GM19452 (cell line): ENCODE data around the gene RASSF8.
"Not testable (repeated sequence)": the region's sequence is repeated elsewhere in the genome, so short reads cannot be mapped to it uniquely, and the experiment has no call there.

Experiments
- ATAC-seq: cut with Tn5 transposase; IDR thresholded peaks from one replicate; pipeline ENCODE4 v1.9.1; 2021; ENCODE audit not compliant: unreplicated experiment

RASSF8 gene

DNA sequence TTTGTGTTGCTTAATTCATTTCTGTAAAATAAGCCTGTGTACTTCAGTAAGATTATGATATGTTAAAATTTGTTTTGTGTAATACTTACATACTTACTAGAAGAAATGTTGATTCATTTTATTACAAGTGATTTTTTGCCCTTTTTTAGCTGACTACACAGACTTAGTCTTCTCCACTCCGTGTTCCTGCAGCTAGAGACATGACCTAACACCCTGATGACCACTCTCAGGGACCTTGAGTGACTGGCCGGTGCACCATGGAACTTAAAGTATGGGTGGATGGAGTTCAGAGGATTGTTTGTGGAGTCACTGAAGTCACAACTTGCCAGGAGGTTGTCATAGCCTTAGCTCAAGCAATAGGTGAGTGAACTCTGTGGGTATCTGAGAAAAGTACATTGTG is 96.6 kb downstream of the RASSF8 start:
- no peak for ATAC-seq

DNA sequence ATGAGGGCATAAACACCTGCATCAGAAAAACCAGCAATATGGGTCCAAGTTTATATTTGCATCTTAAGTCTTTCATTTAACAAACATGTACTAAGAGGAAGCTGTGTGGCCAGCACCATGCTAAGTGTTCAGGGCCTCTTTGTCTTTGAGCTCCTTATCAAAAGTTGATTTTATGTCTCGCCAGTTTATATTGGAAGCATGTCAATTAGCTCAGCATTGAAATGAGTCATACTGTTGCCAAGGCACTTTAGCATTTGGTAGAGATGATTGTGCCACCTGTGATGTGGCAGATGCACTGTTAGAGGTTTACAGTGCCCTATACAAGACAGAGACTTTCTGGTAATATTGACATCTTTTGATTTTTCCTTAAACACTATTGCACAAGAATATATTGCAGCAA is 97.9 kb downstream of the RASSF8 start:
- ATAC-seq: no peak

DNA sequence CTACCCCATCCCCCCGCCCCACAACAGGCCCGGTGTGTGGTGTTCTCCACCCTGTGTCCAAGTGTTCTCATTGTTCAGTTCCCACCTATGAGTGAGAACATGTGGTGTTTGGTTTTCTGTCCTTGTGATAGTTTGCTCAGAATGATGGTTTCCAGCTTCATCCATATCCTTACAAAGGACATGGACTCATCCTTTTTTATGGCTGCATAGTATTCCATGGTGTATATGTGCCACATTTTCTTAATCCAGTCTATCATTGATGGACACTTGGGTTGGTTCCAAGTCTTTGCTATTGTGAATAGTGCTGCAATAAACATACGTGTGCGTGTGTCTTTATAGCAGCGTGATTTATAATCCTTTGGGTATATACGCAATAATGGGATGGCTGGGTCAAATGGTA is 98.8 kb downstream of the RASSF8 start:
- not testable (repeated sequence) for ATAC-seq

DNA sequence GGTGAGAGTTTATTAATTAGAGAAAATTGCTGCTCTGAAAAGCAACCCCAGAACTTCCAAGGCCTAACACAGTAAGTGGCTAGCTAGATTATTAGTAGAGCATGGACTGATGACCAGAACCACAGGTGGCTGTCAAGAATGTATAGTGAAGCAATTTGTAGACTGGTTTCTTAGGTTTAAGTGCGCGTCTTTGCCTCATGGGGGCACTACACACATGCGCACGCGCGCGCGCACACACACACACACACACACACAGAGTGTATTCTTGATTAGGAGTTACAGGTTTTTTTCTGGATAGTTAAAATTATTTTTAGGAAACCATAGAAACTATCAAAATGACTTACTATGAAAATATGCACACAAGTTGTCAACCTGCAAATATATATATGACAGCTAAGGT is 99.8 kb downstream of the RASSF8 start:
- ATAC-seq: no peak

DNA sequence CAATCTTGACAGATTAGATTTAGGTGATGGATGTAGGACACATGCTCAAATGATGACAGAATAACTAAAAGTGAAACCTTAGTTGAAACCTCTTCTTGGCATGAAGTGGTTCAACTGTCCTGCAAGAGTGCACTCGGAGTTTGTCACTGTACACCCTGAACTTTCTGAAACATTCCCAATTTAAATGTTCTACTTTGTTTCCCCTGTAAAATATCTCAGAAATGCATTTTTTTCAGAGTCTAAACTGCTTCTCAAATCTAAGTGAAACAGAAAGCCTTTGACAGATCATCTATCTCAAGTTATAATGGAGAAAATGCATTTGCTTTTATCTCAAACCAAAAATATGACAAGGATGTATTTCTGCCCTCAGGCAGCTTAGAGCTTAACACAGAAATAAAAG is 100.3 kb downstream of the RASSF8 start:
- ATAC-seq: no peak

DNA sequence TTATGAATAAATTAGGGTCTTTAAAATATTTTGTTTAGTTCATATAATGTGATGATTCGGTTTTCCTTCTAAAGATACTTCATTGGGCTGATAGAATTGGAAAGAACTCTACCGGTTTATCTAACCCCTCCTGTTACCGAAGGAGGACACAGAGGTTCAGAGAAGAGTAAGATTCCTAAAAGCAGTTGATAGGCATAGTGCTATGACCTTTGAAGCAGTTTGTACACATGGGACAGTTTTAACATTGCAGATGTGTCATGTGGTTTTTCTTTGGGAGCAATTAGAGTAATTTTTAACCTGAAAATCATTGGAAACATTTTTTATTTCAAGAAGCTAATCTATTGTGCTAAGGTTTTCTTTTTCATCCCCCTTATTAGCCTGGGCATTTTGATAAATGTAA is 103.5 kb downstream of the RASSF8 start:
- no peak for ATAC-seq

DNA sequence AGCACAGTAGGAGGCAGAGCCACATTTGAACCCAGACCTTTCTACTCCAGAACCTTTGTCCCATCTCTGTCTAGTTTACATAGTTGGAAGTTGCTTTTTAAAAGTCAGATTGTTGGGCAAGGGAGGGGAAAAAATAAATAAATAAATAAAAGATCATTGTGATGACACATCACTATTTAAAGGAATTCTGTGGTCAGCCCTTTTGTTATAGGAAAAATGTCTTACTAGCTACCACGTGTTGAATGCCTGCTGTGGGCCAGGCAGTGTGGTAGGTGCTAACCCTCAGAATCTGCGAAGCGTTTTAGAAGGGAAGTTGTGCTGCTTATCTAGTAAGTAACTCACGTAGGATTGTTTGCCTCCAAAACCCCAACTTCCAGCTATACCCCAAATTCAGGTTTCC is 104.1 kb downstream of the RASSF8 start:
- no peak for ATAC-seq

DNA sequence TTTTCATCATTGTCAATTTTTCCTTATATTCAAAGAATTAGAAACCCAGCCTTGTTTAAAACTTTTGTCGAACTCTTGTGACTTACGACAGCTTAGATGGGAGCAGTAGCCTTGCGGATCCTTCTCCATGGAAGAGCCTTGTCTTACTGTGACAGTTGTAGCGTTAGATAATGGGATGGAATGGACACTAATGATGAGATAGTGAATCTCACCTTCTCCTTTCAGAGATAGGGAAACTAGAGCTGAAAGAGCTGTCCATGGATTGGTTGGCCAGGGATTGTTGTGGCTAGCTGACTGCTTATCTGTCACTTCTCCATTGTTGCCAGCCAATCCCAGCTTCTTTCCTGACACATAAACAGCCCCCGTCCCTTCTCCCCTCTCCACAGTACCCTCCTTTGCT is 107.0 kb downstream of the RASSF8 start:
- no peak for ATAC-seq

DNA sequence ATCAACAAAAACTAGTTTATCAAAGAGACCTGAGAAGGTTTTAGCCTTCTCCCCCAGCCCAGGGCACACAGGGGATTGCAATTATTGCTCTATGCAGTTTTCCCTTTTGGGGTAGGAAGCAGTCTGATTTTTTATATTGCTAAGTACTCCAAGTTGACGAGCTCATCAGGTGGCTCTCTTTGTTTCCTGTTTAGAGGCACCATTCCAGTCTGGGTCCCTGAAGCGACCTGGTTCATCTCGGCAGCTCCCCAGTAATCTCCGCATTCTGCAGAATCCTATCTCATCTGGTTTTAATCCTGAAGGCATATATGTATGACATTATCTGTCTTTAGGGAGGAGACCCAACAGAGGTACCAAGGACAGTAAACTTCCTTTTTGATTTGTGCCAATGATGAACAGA is 110.0 kb downstream of the RASSF8 start:
- ATAC-seq: no peak

DNA sequence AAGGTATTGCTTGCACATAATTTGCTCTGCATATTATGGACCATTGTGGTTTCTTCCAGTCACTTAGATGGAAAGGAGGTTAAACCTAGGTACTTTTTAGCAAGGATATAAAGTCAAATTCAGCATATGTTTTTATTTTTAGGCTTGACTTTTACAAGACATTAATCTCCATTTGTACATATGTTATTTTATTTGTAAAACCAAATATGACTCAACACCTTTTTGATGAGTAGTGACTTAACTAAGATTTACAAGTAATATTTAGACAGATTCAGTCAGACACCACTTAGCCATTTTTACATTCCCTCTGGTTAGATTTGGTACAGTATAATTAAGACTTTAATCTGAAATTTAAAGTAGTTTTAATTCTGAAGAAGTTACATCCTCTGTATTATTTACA is 111.3 kb downstream of the RASSF8 start:
- ATAC-seq: no peak

DNA sequence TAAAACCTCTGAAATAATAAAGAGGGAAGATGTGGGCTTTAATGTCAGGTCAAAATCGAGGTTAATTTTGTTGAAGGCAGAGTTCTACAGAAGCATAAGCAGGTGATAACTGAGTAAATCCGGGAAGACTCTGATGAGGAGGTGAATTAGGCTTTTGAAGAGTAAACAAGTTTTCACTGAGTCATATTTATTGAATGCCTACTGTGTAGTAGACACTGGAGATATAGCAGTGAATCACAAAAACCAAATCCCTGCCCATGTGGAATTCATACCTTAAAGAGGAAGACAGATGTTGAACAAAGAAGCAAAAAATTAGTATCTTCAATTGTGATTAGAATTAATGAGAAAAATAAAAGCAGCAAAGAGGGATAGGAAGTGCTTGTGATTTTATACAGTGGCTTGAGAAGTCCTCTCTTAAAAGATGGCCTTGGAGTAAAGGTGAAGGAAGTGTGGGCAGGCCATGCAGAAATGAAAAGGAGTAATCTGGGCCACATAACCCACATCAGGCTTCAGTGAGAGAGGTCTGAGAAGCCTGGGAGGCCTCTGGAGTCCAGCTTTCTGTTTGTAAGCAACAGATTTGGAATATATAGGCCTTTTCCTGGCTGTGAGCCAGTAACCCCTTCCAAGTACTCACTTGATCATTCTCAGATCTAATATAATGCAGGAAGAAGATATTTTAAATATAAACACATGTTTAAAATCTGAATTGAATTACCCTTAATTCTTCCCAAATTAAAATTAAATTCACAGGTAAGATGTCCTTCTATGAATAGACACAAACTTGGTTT is 119.6 kb downstream of the RASSF8 start:
- ATAC-seq: no peak

DNA sequence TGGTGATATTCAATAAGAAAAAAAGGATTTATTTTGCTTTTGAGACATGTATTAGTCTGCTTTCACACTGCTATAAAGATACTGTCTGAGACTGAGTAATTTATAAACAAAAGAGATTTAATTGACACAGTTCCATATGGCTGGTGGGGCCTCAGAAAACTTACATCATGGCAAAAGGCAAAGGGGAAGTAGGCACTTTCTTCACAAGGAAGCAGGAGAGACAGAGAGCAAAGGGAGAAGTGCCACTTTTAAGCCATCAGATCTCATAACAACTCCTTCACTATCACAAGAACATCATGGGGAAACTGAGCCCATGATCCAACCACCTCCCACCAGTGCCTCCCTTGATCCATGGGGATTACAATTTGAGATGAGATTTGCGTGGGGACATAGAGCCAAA is 122.4 kb downstream of the RASSF8 start:
- ATAC-seq: no peak

DNA sequence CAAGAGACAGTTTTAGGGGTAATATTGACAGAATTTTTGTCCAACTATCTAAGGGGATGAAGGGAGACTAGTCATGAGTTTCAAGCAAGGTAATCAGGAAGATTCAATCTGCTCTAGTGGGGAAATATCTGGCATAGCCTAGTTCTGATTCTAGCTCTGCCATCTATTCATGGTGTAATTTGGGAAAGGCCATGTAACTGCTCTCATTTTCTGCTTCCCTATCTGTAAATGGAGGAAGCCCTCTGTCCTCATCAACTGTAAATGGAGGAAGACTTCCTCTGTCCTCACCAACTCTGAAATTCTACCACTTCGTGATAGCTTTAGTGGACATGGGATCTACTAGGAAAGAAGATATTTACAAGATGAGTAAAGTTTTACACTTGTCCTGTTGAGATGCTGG is 128.5 kb downstream of the RASSF8 start:
- no peak for ATAC-seq

DNA sequence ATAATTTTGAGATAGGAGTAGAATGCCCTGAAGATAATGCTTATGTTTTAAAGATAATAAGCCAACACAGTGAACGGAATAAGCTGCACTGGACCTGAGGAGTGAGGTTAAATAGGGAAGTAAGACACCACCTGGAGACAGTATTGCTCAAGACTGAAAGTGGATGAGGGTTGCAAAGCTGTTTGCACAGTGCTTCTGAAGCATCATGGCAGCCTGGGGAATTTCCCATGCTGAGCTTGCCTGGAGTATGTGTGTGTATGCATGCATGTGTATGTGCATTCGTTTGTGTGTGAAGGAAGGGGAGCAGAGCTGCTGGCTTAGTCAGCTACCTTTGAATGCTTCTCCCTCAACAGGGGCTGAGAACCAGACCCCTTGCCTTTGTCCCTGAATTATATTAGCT is 130.5 kb downstream of the RASSF8 start:
- ATAC-seq: peak; percentile 99

DNA sequence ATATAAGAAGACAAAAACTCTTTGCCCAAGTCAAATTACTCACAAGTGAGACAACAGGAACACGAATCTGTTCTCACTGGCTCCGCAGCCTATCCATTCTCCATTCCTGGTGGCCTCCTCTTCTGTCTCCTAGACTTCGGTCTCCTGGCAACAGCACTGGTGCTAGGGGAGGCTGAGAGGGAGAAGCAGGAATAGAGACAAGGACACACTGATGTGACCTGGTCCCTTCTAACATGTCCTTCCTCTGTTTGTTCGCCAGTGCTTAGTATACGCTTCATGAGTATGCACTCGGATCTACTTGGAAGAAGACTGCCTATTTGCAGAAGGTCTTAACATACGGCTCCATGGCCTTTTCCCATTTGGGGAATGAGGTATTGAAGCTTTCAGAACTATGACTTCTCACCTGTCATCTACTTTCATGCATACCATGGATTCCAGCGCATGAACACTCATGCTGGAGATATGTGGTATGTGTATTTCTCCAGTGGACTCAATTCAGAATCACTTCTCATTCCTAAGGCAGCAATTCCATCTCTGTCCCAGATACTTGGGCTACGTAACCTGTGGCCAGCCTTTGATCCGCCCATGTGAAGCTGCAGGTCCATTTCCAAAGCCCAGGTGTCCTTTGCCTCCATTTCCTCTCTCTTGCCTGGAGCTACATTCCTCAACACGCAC is 132.5 kb downstream of the RASSF8 start:
- no peak for ATAC-seq

DNA sequence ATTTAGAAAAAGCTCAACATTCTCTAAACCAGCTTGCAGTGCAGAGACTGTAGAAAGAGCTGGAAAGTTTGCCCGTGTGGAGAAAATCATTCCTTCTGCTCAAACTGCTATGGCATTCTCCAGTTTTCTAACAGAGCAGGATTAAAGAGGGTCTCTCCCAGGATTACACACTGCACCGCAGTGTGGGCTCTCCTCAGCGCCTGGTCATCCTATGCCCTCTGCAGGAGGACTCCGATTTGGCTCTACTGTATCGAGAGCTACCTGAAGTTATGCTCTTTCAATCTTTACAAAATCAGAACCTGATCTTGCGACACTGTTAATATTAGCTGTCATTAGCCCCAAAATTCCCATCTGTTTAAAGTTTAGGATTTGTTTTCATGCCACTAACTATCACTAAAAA is 133.3 kb downstream of the RASSF8 start:
- ATAC-seq: no peak

DNA sequence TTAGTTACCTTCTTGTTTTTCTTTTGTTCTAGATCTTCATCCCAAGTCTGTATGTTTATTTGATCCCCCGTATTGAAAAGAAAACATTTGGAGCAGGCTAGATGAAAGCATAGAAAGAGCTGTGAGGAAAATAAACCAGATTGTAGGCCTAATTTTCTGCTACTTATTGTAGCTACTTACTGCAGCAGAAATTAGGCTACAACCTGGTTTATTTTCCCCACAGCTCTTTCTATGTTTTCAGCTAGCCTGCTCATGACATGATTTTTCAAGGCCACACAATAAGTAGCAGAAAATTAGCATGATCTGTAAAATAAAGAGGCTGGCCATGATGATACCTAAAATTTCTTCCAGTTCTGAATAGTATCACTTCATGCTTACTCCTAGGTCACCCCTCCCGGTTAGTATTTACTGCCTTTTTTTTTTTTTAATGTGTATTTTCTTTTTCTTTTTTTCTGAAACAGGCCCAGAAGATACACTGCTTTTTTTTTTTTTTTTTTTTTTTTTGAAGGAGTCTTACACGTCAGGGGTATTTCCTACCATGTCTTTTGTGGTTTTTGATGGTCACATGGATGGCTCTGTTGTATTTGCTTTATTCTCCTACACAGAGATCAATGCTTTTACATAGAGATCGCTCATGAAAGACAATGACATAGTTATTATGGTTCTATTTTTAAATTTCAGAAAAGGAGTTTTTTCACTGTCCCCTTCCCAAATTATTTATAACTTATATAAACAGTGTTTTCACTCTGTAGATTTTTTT is 134.0 kb downstream of the RASSF8 start:
- ATAC-seq: no peak

DNA sequence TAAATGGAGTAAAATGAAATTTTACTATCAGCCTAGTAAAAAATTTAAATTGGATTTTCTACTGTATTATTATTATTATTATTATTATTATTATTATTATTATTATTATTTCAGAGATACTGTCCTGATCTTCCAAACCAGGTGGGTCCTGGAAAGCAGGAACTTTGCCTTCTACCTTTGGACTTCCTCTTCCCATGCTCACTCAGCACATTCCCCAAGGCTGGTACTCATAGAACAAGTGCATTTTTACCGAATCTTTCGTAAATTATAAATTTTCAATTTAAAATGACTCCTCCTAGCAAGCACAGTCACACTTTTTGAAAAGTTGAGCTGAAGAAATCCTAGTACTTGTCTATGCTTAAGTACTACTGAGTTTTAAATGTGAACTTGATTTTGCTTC is 136.7 kb downstream of the RASSF8 start:
- no peak for ATAC-seq

DNA sequence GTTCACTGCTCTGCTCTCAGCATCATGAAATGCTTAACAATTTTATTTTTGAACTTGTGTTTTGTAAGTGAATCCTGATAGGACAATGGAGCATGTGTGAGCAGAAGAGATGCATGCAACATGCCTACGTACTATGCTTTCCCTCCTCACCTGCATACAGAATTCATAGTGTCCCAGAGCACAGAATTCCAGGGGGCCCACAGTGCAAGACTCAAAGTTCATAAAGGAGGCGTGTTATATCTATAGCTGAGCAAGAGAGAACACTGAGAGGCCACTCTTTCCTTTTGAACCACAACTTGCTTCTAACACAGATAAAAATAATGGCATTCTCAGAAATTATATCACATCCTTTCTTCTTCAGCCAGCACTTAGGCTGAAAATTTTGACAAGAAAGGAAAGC is 137.6 kb downstream of the RASSF8 start:
- no peak for ATAC-seq

DNA sequence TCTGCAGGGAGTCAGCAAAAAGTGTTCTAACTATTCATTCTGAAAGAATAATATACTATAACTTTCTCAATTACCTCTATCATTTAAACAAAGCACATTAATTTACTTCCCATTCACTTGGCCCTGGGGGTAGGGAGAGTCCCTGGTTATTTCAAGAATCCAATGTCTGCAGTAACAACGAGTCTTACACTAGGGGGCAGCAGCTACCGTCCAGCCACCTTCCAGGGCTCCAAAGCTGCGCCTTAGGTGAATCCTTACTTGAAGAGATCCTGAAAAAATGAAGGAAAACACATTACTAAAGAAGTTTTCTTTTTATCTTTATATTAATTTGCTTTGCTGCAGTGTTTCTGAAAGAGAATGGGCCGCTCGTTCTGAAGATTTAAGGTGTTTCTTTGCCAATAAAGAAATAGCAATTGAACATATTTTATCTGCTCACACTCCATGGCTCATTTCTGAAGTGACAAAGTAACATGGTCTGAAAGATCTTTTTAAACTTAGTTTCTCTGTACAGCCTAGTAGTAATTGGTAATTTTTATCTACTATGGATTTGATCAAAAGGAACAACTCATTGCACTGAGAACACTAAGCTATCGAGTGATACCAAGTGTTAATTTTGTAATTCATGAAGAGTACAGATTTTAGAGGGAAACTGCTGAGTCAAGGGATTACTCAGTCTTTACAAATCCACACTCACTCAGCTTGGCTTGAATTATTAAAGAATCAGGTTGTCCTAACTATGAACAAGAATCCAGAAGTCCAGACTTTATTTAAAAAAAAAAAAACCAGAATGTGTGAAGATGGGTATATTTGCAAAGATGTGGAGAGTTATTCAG is 138.8 kb downstream of the RASSF8 start:
- ATAC-seq: peak; percentile 77

DNA sequence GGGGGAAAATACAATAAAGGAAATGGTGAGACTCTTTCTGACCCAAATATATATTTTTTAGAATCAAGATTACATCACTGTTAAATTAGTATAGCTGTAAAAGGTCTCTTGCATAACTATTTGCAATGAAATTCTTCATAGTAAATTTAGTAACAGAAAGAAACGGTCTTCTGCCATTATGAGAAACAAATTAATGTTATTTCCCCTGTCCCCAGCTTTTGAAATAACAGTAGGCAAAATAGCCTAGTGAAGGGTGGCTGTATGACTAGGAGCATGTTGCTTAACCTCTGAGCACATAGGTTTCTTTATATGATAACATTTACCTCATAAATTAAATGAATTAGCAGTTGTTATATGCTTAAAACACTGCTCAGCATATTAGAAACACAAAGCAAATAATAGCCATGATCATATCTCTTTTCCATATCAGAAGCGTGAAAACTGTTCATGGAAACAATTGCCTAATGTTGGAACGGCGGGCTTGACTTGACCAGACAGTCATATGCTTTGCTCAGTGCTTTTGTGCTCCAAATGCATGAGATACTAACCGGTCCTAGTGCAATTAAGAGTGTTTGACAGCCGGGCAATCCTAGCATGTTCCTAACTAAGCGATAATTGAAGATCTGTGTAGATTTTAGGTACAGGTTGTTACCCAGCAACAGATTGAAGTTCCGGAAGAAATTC is 142.3 kb downstream of the RASSF8 start:
- no peak for ATAC-seq
